ENCODE measurements around the gene COL11A1.
A peak's percentile ranks its signal among the peaks of the same experiment; 100 is the strongest.

The COL11A1 gene

DNA sequence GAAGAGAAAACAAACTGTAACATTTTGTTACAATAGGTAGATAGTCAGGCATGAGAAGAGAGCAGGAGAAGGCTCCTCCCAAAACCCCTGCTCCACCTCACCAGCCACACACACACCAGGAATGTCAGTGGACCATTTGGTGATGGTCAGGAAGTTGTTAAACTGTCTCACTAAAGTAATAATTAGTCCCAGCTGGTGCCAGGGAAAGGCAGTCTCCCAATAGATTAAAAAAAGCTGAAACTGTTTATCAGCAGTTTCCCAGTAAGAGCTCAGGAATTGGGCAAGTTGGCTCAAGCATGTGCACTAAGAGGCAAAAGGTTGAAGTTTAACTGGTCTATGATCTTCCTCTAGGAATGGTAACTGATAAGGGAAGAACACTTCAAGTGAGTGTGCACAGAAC, 249.6 kb downstream of the COL11A1 start:
- Mint-ChIP-seq H3K36me3 (ENCODE audit: low read depth) (no peaks in the 10 kb centered on the region), H3K9me3 (peaks cover 25% of the 10 kb centered on the region), H3K27me3 (ENCODE audit: low read depth) (no peaks in the 10 kb centered on the region), H3K4me3 (no peak overlapping the region), H3K27ac (no peak overlapping the region), H3K4me1 (no peaks in the 10 kb centered on the region)
- TF ChIP-seq, protein P1, sequence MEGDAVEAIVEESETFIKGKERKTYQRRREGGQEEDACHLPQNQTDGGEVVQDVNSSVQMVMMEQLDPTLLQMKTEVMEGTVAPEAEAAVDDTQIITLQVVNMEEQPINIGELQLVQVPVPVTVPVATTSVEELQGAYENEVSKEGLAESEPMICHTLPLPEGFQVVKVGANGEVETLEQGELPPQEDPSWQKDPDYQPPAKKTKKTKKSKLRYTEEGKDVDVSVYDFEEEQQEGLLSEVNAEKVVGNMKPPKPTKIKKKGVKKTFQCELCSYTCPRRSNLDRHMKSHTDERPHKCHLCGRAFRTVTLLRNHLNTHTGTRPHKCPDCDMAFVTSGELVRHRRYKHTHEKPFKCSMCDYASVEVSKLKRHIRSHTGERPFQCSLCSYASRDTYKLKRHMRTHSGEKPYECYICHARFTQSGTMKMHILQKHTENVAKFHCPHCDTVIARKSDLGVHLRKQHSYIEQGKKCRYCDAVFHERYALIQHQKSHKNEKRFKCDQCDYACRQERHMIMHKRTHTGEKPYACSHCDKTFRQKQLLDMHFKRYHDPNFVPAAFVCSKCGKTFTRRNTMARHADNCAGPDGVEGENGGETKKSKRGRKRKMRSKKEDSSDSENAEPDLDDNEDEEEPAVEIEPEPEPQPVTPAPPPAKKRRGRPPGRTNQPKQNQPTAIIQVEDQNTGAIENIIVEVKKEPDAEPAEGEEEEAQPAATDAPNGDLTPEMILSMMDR (IDR thresholded peaks at IDR 0.05; ENCODE audit: unreplicated experiment in 3 of 3): no peak

DNA sequence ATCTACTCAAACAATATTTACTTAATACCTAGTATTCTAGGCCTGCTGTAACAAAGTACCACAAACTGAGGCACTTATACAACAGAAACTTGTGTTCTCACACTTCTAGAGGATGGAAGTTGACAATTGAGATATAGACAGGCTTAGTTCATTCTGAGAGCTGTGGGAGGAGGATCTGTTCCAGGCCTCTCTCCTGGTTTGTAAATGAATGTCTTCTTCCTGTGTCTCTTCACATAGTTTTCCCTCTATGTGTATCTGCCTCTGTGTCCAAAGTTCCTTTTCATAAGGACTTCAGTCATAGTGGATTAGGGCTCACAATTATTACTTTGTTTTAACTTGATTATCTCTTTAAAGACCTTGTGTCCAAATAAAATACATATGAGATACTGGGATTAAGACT, 251.1 kb downstream of the COL11A1 start:
- Mint-ChIP-seq H3K4me1 (peaks cover 10% of the 10 kb centered on the region), H3K9me3 (peaks cover 25% of the 10 kb centered on the region), H3K27ac (no peak overlapping the region), H3K27me3 (ENCODE audit: low read depth) (no peaks in the 10 kb centered on the region), H3K36me3 (ENCODE audit: low read depth) (no peaks in the 10 kb centered on the region), H3K4me3 (no peak overlapping the region)
- TF ChIP-seq, protein P1 (IDR thresholded peaks at IDR 0.05; ENCODE audit: unreplicated experiment in 3 of 3): no peak

DNA sequence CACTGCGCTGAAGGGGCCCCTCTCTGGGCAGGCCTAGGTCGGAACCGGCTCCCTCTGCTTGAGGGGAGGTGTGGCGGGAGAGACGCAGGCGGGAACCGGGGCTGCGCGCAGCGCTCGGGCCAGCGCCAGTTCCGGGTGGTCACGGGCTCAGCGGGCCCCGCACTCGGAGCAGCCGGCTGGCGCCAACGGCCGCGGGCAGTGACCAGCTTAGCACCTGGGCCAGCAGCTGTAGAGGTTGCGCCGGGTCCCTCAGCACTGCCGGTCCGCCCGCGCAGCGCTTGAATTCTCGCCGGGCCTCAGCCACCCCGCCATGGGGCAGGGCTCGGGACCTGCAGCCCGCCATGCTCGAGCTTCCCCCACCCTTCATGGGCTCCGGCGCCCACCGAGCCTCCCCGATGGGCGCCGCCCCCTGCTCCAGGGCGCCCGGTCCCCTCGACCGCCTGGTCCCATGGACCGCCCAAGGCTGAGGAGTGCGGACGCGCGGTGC, 254.6 kb downstream of the COL11A1 start:
- Mint-ChIP-seq H3K4me3 (no peak overlapping the region), H3K36me3 (ENCODE audit: low read depth) (no peaks in the 10 kb centered on the region), H3K27me3 (ENCODE audit: low read depth) (no peaks in the 10 kb centered on the region), H3K4me1 (peaks cover 10% of the 10 kb centered on the region), H3K9me3 (peaks cover 21% of the 10 kb centered on the region), H3K27ac (peak overlapping the region in 1 of 3 experiments; percentile 78)
- TF ChIP-seq, protein P1 (IDR thresholded peaks at IDR 0.05; ENCODE audit: unreplicated experiment in 3 of 3): no peak

DNA sequence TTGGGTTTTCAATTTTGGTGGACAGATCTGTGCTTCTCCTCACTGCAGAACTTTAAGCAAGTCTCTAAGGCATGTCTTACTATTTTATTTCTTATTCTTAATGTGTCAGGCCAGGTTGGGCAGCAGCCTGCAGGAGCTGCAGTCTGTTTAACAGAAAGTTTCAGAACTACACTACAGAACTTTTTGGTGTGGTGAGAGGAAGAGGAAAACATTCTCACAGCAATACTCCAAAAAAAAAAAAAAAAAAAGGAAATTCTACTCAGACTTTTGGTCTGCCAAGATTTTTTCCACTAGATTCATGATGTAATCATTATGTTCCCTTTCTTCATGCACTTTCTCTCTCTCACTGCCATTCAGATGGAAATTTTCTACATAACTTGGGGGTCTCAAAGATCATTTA, 255.2 kb downstream of the COL11A1 start:
- peaks cover 10% of the 10 kb centered on the region for H3K4me1 Mint-ChIP-seq
- H3K36me3 Mint-ChIP-seq (ENCODE audit: low read depth): no peaks in the 10 kb centered on the region
- TF ChIP-seq, protein P1 (IDR thresholded peaks at IDR 0.05; ENCODE audit: unreplicated experiment in 3 of 3): no peak
- H3K4me3 Mint-ChIP-seq: no peak overlapping the region
- peak overlapping the region; percentile 9 to 89 (median 78) for H3K27ac Mint-ChIP-seq
- H3K9me3 Mint-ChIP-seq: peaks cover 21% of the 10 kb centered on the region
- no peaks in the 10 kb centered on the region for H3K27me3 Mint-ChIP-seq (ENCODE audit: low read depth)

GRCh38 chr1:102852613-102853012, 255.7 kb downstream of the COL11A1 start:
- no peaks in the 10 kb centered on the region for H3K36me3 Mint-ChIP-seq (ENCODE audit: low read depth)
- peak overlapping the region in 1 of 3 experiments; percentile 65 for H3K4me3 Mint-ChIP-seq
- peaks cover 21% of the 10 kb centered on the region for H3K9me3 Mint-ChIP-seq
- H3K27ac Mint-ChIP-seq: peak overlapping the region; percentile 51 to 89 (median 78)
- TF ChIP-seq, protein P1 (IDR thresholded peaks at IDR 0.05; ENCODE audit: unreplicated experiment in 3 of 3): no peak
- peaks cover 10% of the 10 kb centered on the region for H3K4me1 Mint-ChIP-seq
- H3K27me3 Mint-ChIP-seq (ENCODE audit: low read depth): no peaks in the 10 kb centered on the region

DNA sequence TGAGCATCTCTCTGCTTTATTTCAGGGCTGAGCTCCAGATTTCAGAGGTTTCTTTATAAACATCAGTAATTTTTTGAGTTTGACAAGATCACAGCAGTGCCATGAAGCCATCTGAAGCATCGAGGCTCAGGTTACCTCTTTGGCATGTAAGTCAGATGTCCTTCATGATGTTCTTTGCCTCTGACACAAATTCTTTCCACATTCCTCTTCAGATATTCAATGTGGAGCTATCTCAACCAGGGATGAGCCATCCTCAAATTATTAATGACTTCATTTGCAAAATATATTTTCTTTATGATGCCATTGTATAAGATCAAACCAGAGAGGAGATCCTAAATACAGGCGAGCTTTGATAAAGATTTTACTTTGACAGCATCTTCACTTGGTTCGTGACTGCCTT, 256.7 kb downstream of the COL11A1 start:
- peaks cover 10% of the 10 kb centered on the region for H3K4me1 Mint-ChIP-seq

More for the DNA sequence above, 256.7 kb downstream of the COL11A1 start:
- Mint-ChIP-seq H3K36me3 (ENCODE audit: low read depth) (no peaks in the 10 kb centered on the region), H3K9me3 (peaks cover 17% of the 10 kb centered on the region), H3K27me3 (ENCODE audit: low read depth) (no peaks in the 10 kb centered on the region), H3K4me3 (no peak overlapping the region), H3K27ac (peak overlapping the region in 1 of 3 experiments; percentile 22)
- TF ChIP-seq, protein P1 (IDR thresholded peaks at IDR 0.05; ENCODE audit: unreplicated experiment in 3 of 3): no peak
